ENCODE data around the gene MXRA5.
"Not testable (repeated sequence)": the region's sequence is repeated elsewhere in the genome, so short reads cannot be mapped to it uniquely, and the experiment has no call there.

MXRA5 gene

GRCh38 chrX:3346501-3347259 is at the start of gene MXRA5:
TSS of gene MXRA5 (minus strand) at chrX:3346652. CDS start at chrX:3343833, 2,819 bp downstream.
- DNase-seq: no peak

GRCh38 chrX:3393581-3394111 is 47.2 kb upstream of the MXRA5 start:
- DNase-seq: no peak

GRCh38 chrX:3393178-3393577 is 46.7 kb upstream of the MXRA5 start:
- DNase-seq: no peak

- DNase-seq: no peak
Observed at GRCh38 chrX:3388457-3388856, 42.0 kb upstream of the MXRA5 start.

GRCh38 chrX:3384327-3384726 is 37.9 kb upstream of the MXRA5 start:
- no peak for DNase-seq

- no peak for DNase-seq
Observed at GRCh38 chrX:3380603-3381002, 34.2 kb upstream of the MXRA5 start.

GRCh38 chrX:3379111-3379510 is 32.7 kb upstream of the MXRA5 start:
- no peak for DNase-seq

- DNase-seq: no peak
Observed at GRCh38 chrX:3378156-3378555, 31.7 kb upstream of the MXRA5 start.

- no peak for DNase-seq
Observed at GRCh38 chrX:3377560-3377959, 31.1 kb upstream of the MXRA5 start.

GRCh38 chrX:3375878-3376508 is 29.5 kb upstream of the MXRA5 start:
- DNase-seq: not testable (repeated sequence)

GRCh38 chrX:3374108-3374800 is 27.8 kb upstream of the MXRA5 start:
- DNase-seq: no peak

GRCh38 chrX:3371163-3371562 is 24.7 kb upstream of the MXRA5 start:
- DNase-seq: no peak

GRCh38 chrX:3370656-3371055 is 24.2 kb upstream of the MXRA5 start:
- DNase-seq: no peak

- DNase-seq: no peak
Observed at GRCh38 chrX:3362956-3363355, 16.5 kb upstream of the MXRA5 start.

- no peak for DNase-seq
Observed at GRCh38 chrX:3360881-3361280, 14.4 kb upstream of the MXRA5 start.

GRCh38 chrX:3352741-3353140 is 6.3 kb upstream of the MXRA5 start:
- DNase-seq: not testable (repeated sequence)

GRCh38 chrX:3351276-3351675 is 4.8 kb upstream of the MXRA5 start:
- no peak for DNase-seq

GRCh38 chrX:3348191-3348590 is 1.7 kb upstream of the MXRA5 start:
- no peak for DNase-seq

GRCh38 chrX:3345281-3346191 is 916 bp downstream of the MXRA5 start:
- DNase-seq: no peak

GRCh38 chrX:3343569-3343968 is 2.9 kb downstream of the MXRA5 start:
- not testable (repeated sequence) for DNase-seq

- no peak for DNase-seq
Observed at GRCh38 chrX:3340016-3340415, 6.4 kb downstream of the MXRA5 start.

GRCh38 chrX:3326681-3327080 is 19.8 kb downstream of the MXRA5 start:
- no peak for DNase-seq

Measured in stimulated activated CD4-positive, alpha-beta T cell treated with anti-CD3 and anti-CD28 coated beads, Interleukin-4, amount 100 ng/mL, for 1 hour (primary cell).